HG03442 (cell line): Measurements from ENCODE around the gene BRMS1L.
"Not testable (repeated sequence)": the region's sequence is repeated elsewhere in the genome, so short reads cannot be mapped to it uniquely, and the experiment has no call there.

Source experiments
- ATAC-seq: cut with Tn5 transposase; IDR thresholded peaks from one replicate; pipeline ENCODE4 v1.9.1; 2021; ENCODE audit warnings: mild to moderate bottlenecking, moderate library complexity; ENCODE audit not compliant: unreplicated experiment

BRMS1L gene

GRCh38 chr14:35821564-35822411, 4.3 kb upstream of the BRMS1L start:
- ATAC-seq = no peak

GRCh38 chr14:35822501-35822900, 3.6 kb upstream of the BRMS1L start:
- no peak for ATAC-seq

- ATAC-seq = not testable (repeated sequence)
These were observed 1.5 kb upstream of the BRMS1L start for GRCh38 chr14:35824446-35825165.

- no peak for ATAC-seq
These were observed 245 bp upstream of the BRMS1L start for GRCh38 chr14:35825968-35826217.

- ATAC-seq = no peak
These were observed 846 bp downstream of the BRMS1L start for GRCh38 chr14:35826952-35827416.

- no peak for ATAC-seq
These were observed 1.7 kb downstream of the BRMS1L start for GRCh38 chr14:35827678-35828472.

GRCh38 chr14:35829449-35829848, 3.3 kb downstream of the BRMS1L start:
- no peak for ATAC-seq

- no peak for ATAC-seq
These were observed 9.3 kb downstream of the BRMS1L start for GRCh38 chr14:35835208-35835982.

- not testable (repeated sequence) for ATAC-seq
These were observed 15.6 kb downstream of the BRMS1L start for GRCh38 chr14:35841704-35842103.

GRCh38 chr14:35842245-35842644, 16.1 kb downstream of the BRMS1L start:
- not testable (repeated sequence) for ATAC-seq

- no peak for ATAC-seq
These were observed 18.4 kb downstream of the BRMS1L start for GRCh38 chr14:35844494-35844893.

- ATAC-seq = no peak
These were observed 21.5 kb downstream of the BRMS1L start for GRCh38 chr14:35847636-35848035.

- no peak for ATAC-seq
These were observed 23.0 kb downstream of the BRMS1L start for GRCh38 chr14:35849122-35849521.

- no peak for ATAC-seq
These were observed 25.7 kb downstream of the BRMS1L start for GRCh38 chr14:35851823-35852222.

- ATAC-seq = no peak
These were observed 27.1 kb downstream of the BRMS1L start for GRCh38 chr14:35853225-35853624.

GRCh38 chr14:35854696-35855270, 28.6 kb downstream of the BRMS1L start:
- no peak for ATAC-seq

- peak; percentile 98 for ATAC-seq
These were observed 29.8 kb downstream of the BRMS1L start for GRCh38 chr14:35855876-35856481.

GRCh38 chr14:35858521-35859209, 32.5 kb downstream of the BRMS1L start:
- no peak for ATAC-seq

- ATAC-seq = peak; percentile 78
These were observed 35.2 kb downstream of the BRMS1L start for GRCh38 chr14:35861204-35861868.
